Measurements from ENCODE around the gene ZDHHC12. TPM values are rescaled to one million over a fixed set of nuclear protein-coding genes. Genes with fewer than 3 reads are reported as not detected.

The ZDHHC12 gene
- total RNA-seq, 6 experiments from 2014 or later: 48.1 to 54.6 (median 53.1) TPM

GRCh38 chr9:128757602-128758001 lies 33.7 kb upstream of the ZDHHC12 start:
- Mint-ChIP-seq H3K4me1 (ENCODE audit: low read depth) (no peaks in the 10 kb centered on the region), H3K27ac (no peak overlapping the region), H3K9me3 (no peaks in the 10 kb centered on the region), H3K36me3 (ENCODE audit: low read depth) (no peaks in the 10 kb centered on the region), H3K27me3 (ENCODE audit: insufficient read depth) (peaks cover 1% of the 10 kb centered on the region; the same call in 1 of the 2 replicates), H3K4me3 (no peak overlapping the region)
- TF ChIP-seq, protein P1, sequence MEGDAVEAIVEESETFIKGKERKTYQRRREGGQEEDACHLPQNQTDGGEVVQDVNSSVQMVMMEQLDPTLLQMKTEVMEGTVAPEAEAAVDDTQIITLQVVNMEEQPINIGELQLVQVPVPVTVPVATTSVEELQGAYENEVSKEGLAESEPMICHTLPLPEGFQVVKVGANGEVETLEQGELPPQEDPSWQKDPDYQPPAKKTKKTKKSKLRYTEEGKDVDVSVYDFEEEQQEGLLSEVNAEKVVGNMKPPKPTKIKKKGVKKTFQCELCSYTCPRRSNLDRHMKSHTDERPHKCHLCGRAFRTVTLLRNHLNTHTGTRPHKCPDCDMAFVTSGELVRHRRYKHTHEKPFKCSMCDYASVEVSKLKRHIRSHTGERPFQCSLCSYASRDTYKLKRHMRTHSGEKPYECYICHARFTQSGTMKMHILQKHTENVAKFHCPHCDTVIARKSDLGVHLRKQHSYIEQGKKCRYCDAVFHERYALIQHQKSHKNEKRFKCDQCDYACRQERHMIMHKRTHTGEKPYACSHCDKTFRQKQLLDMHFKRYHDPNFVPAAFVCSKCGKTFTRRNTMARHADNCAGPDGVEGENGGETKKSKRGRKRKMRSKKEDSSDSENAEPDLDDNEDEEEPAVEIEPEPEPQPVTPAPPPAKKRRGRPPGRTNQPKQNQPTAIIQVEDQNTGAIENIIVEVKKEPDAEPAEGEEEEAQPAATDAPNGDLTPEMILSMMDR (IDR thresholded peaks at IDR 0.05): no peak
- no peak for DNase-seq

DNA sequence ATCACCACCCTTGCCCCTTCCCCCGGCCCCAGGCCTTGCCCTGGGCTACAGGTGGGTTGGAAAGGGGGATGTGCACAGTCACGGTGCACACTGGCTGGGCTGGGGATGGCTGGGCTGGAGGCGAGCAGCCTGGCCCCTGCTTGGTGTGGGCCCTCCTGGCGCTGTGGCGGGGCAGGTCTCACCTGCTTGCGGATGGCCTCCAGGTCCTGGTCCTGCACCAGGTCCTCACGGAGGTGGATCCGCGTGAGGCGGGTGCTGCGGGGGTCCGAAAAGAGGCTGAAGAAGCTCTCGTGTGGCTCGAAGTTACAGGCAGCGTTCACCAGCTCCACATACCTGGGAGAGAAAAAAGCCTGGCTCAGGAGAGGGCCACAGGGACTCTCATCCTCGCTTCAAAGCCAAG lies 29.7 kb upstream of the ZDHHC12 start:
- TF ChIP-seq, protein P1 (IDR thresholded peaks at IDR 0.05): no peak
- Mint-ChIP-seq H3K36me3 (ENCODE audit: low read depth) (no peaks in the 10 kb centered on the region), H3K27me3 (ENCODE audit: insufficient read depth) (no peaks in the 10 kb centered on the region), H3K27ac (no peak overlapping the region), H3K4me3 (no peak overlapping the region), H3K9me3 (no peaks in the 10 kb centered on the region), H3K4me1 (ENCODE audit: low read depth) (no peaks in the 10 kb centered on the region)
- no peak for DNase-seq

DNA sequence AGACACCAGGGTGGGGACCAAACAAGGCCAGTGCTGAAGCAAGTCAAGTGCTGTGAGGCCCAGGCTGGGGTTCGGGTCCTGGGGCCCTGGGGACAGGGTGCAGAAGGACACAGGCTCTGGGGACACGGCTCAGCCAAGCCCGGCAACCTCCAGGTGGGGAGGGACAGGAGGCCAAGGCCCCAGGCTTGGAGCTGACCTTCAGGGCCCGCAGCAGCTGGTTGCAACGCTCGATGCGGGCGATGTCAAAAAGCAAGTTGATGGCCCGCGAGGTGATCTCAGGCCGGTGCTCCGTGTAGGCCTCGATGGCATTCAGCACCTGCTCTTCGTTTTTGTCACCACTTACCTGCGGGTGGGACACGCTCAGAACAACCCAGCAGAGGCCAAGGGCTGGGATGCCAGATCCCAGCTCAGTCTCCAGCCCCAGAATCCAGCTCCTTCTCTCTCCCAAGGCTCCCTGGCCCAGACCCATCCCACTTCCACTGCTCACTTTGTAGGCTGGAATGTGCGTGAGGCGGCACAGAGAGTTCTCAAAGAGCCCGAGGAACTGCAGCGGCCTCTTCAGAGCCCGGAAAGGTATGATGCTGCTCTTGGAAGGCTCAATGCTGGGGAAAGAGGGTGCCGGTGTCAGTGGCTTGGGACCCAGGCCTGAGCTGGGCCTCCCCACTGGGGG lies 27.1 kb upstream of the ZDHHC12 start:
- no peak for DNase-seq
- Mint-ChIP-seq H3K36me3 (ENCODE audit: low read depth) (no peaks in the 10 kb centered on the region), H3K27me3 (ENCODE audit: insufficient read depth) (no peaks in the 10 kb centered on the region), H3K4me3 (no peak overlapping the region), H3K4me1 (ENCODE audit: low read depth) (no peaks in the 10 kb centered on the region), H3K27ac (no peak overlapping the region), H3K9me3 (no peaks in the 10 kb centered on the region)
- TF ChIP-seq, protein P1 (IDR thresholded peaks at IDR 0.05): no peak

DNA sequence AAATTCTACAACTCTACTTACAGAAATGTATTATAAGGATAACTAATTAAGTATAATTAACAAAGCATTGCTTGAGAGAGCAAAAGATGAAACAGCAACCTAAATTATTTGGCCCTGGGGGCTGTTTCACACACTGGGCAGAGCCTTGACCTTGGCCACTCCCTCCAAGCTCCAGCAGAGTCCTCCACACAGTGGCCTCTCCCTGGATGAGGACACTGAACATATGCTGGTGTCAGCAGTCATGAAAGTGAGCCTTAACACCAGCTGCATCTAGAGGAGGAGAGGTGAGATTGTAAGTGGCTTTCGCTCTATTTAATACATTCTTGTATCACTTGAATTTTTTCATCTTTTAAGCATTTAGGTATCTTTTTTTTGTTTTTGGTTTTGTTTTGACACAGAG lies 23.3 kb upstream of the ZDHHC12 start:
- Mint-ChIP-seq H3K36me3 (ENCODE audit: low read depth) (no peaks in the 10 kb centered on the region), H3K27ac (no peak overlapping the region), H3K4me3 (no peak overlapping the region), H3K4me1 (ENCODE audit: low read depth) (no peaks in the 10 kb centered on the region), H3K9me3 (no peaks in the 10 kb centered on the region), H3K27me3 (ENCODE audit: insufficient read depth) (no peaks in the 10 kb centered on the region)
- DNase-seq: no peak
- TF ChIP-seq, protein P1 (IDR thresholded peaks at IDR 0.05): no peak

- Mint-ChIP-seq H3K27ac (no peak overlapping the region), H3K9me3 (no peaks in the 10 kb centered on the region), H3K36me3 (ENCODE audit: low read depth) (no peaks in the 10 kb centered on the region), H3K27me3 (ENCODE audit: insufficient read depth) (no peaks in the 10 kb centered on the region), H3K4me3 (no peak overlapping the region), H3K4me1 (ENCODE audit: low read depth) (no peaks in the 10 kb centered on the region)
- no peak for DNase-seq
- TF ChIP-seq, protein P1 (IDR thresholded peaks at IDR 0.05): no peak
Observed at GRCh38 chr9:128743421-128743820, 19.5 kb upstream of the ZDHHC12 start.

Data from HFFc6 (cell line).